Cerebellar cortex (tissue), 1 donor: ENCODE measurements around the gene TNFAIP8.

Experiments
- DNase-seq: peaks from one replicate; pipeline ENCODE4 v3.0.0-alpha.2; 2015; ENCODE audit warnings: low spot score

TNFAIP8 gene

DNA sequence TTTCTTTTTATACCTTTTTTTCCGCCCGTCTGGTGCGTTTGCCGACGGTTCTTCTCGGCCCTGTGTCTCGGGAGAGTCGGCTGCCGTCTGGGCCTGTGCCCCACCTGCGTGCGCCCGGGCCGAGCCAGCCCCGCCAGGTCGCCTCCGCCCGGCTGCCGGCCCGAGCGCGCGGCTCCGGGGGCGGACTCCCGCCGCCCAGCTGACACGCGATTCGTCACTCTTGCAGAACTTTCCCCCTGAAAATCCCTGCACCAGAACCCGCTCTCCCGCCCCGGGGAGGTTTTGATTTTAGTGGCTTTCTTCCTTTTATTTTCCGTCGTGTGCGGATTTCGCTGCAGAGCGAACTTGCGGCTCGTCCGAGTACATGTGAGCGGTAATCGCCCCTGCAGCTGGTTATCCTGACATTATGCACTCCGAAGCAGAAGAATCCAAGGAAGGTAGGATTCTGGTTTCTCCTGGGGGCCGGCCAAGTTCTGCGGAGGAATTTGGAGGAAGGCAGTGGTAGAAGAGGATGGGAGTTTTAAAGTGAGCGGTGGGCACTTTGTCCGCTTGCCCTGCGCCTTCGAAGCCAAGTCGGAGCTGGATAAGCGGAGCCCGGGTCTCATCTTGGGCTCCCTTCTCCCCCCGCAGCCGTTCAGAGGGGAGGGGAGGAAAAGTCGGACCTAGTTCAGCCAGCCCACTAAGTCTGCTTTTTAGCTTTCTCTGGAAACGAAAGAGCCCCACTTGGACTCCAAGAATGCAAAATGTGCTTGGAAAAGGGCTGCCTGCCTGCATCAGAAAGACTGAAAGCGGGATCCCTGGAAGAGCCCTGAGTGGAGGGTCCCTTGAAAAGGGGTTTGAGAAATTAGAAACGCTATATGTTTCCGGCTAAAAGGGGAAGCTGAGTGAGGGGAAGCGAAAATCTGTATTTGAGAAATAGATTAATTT, at the start of gene TNFAIP8:
Gene TNFAIP8, plus strand, starts transcription at position 335 of the 927 bp plus-strand sequence. Its CDS starts 72 bp downstream, at position 407.
- DNase-seq, result no peak

DNA sequence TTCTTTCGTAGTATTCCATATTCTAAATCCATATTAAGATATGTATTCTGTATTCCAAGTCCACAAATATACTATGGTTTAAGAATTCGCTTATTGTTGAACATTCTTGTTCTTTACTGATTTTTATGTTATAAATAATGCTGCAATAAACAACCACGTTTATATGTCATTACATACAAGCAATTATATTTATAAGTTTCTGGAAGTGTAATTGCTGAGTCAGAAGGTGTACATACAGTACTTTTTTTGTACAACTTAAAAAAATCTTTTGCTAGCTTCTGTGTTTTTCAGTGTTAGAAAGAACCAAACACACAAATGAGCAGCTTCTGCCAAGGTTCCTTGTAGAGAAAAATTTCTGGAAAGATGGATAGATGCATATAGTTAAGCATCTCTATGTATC, 48.6 kb upstream of the TNFAIP8 start:
- DNase-seq, result no peak

DNA sequence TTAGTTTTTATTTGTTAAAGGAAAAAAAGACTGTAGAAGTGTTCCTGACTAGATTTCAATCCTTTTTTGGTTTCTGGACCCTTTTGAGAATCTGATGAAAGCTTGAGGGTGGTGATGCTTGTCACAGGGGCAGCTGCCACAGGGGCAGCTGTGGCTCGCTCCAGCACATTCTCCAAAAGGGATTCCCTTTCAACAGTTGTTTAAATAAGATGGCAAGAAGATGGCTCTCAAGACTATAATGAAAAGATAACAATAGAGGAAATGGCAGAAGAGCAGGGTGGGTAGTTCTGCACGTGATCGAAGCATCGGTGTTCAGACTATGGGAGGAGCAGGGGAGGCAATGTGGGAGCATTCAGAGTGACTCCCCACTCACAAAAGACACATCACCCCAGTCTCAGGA, 46.5 kb upstream of the TNFAIP8 start:
- no peak for DNase-seq

DNA sequence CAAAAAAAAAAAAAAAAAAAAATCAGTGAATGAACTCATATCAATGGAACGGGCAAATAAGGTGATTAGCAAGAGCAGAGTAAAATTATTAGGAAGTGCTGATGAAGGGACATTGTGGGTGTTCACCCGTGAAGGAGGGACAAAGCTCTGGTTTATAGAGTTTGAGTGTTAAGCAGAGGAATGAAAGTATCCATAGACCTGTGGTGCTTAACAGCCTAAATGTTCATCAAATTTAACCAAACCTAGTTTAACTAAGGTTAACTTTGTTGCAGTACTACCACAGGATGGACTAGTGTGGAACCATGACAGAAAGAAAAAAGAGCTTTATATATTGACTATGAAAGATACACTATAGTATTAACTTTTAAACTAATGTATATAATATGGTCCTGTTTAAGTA, 44.1 kb upstream of the TNFAIP8 start:
- no peak for DNase-seq

DNA sequence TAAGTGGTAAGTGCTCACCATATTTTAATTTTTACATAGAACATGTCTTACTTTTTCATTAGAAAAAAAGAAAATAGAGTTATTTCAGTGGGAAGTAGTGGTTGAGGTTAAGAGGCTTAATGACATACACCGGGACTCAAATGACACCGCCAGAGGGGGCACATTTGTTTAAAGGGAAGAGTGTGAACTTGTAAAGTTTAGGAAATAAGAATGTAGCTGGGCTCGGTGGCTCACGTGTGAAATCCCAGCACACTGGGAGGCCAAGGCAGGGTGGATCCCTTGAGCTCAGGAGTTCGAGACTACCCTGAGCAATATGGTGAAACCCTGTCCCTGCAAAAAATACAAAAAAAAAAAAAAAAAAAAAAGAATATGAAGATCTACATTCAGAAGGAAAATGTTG, 43.4 kb upstream of the TNFAIP8 start:
- DNase-seq, result no peak

DNA sequence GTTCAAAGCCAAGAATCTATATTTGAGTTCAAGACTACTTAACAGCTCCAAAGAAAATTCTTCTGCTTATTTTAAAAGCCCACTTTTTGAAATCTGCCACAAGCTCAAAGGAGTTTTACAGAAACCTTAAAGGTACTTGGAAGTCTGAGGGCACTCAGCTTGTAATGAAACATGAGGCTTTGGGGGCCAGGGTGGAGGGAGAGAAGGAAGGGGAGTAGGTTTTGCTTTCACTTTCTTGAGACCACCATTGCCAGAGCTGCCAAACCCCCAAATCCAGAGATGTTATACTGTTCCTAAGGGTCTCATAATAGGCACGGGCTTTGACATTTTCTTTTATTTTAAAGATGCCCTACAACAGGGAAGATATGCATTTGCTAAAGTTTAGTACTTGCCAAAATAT, 42.6 kb upstream of the TNFAIP8 start:
- no peak for DNase-seq

DNA sequence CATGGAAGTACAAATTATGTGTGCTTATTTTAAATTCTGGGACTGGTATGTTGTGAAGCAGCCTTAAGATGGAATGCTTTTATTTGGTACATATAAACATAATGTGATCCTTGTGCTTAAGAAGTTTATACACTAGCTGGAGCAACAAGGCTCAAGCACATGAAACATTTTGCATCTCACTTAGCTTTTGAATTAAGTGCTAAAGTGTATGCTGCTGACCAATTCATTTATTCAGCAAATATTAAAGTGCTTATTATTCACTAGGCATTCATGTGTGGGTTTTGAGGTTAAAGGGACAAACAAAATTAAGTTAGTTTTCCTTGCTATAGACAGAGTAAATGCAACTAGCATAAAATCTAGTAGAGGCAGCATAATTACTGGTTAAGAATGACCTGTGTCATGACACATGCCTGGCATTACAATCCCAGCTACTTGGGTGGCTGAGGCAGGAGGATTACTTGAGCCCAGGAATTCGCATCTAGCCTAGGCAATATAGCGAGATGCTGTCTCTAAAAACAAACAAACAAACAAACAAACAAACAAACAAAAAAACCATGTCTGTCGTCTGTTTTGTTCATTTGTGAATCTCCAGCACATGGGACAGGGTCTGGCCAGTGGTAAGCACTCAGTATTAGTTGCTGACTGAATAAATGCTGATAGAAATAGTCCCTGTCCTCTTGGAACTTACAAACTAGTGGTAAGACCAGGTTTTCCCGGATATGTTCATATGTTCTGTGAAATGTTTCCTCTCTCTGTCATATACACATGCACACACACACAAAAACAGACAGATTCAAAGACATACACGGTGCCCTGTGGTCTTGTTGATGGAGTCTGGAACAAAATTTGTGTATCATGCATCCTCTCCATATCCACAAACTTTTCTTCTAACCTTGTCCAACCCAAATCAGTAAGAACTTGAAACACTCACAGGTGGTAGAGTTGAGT, 41.9 kb upstream of the TNFAIP8 start:
- no peak for DNase-seq

DNA sequence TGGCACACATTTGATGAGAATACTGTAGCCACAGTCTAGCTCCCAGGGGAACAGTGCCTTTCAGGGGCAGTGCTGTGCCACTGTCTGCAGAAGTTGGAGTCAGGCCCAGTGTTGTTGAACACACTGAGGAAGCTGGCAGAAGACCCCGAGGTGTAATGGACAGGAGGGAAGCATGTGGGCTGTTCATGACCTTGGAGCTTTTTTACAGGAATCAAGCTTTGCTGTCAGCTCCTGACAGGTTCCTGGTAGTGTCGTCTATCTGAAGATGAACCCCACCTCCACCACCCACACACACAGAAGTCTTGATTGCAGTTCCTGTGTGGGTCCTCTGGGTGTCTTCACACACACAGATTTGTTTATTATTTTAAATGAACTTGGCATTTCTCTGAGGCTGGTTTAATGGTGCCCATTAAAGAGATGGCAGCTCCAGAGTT, 40.3 kb upstream of the TNFAIP8 start:
- DNase-seq, result no peak

DNA sequence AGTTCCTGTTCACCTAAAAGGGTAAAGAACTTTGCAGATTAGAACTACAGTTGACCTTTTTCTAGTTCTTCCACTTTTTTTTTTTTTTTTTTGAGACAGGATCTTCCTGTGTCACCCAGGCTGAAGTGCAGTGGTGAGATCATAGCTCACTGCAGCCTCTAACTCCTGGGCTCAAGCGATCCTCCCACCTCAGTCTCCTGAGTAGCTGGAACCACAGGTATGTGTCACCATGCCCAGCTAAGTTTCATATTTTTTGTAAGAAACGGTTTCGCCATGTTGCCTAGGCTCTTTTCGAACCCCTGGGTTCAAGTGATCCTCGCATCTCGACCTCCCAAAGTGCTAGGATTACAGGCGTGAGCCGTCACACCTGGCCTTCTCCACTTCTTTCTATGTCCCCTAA, 39.7 kb upstream of the TNFAIP8 start:
- no peak for DNase-seq

DNA sequence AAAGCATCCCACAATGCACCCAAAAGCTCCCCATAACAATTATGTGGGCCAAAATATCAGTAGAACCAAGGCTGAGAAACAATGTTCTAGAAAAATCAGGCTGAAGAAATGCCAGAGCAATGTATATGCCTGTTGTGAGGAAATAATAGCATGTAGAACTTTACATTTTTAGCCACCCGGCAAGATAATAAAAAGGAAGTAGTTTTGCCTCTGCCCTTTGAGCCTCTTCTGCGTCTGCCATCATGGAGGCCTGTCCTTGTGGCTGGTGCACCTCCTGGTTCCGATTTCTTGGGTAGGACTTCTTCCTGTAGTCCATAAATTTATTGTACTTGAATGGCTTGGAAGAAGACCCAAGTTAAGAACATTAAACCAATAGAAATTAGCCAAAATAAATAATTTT, 38.9 kb upstream of the TNFAIP8 start:
- DNase-seq, result no peak

DNA sequence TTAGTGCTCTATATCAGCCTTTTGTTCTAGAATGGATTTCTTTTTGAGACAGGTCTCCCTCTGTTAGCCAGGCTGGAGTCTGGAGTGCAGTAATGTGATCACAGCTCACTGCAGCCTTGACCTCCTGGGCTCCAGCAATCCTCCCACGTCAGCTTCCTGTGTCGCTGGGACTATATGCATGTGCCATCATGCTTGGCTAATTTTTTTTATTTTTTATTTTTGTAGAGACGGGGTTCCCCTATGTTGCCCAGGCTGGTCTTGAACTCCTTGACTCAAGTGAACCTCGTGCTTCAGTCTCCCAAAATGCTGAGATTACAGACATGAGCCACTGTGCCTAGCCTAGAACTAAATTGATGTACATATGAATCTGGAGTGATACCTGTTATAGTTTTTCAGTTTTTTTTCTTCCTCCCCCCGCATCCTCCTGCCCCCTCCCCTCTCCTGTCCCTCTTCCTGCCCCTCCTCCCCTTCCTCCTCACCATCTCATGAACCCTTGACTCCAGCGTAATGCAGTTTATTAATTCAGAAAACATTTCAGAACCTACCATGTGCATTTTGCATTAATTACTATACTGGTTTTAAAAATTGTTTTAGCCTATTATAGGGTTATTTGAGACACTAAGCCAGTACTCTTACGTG, 37.4 kb upstream of the TNFAIP8 start:
- DNase-seq, result no peak

DNA sequence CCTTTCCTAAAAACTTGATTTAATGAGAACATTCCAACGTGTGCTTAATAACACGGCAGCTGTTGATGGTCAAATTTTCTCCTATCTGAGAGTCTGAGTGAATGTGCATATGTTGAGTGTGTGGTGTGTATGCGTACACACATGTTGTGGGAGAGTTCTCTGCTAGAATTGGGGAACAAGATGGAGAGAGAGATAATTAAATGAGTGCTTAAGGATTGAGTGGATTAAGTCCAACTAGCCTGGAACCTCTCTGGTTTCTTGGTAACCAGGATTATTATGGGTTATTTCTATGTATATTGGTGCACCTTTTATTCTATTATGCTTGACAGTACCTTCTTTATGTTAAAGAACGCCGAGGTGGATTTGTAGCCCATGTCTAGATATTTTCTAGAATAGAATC, 36.4 kb upstream of the TNFAIP8 start:
- DNase-seq, result no peak

DNA sequence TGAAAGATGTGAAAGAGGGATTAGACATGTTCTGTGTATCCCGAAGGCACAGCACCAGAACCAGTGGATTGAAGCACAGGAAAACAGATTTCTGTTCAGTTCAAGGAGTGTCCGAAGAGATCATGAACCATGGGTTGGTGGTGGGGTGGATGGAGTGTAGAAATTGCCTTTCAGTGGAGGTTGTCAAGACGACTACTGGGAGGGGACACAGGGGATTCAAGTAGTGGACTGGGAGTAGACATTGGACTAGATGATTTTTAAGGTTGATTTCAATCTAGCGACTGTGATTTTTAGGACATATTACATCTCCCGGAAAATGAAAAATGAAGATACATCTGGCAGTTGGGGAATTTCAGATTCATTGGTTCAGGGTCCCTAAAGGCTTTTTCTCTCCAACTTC, 35.9 kb upstream of the TNFAIP8 start:
- DNase-seq, result no peak

DNA sequence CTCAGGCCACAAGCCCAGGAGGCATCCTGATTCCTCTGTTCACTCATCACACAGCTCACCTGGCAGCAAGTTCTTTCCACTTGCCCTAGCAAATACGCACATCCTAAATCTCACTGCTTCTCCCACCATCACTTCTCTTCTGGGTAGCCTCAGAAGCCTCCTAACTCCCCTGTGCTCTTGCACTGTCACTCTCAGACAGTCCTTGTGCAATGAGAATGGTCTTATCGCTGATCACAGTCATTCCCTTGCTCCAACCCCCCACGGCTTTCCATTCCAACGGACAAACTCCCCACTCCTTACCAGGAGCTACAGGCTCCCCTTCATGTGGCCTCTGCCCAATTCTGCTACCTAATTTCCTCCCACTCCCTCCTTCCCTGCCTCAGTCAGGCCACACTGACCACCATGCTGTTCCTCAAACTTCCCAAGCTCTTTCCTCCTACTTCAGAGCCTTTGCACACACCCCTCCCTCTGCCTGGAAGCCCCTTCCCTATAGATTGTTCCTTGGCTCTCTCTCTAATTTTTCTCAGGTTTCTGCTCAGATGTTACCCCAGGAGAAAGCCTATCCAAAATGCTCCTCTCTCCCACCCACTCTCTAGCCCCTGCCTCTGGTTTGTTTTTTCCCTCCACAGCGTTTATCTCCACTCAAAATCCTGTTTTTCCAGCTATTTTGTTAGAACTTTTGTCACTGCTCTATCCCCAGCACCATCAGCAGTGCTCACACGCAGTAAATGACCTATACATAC, 34.1 kb upstream of the TNFAIP8 start:
- DNase-seq, result no peak

DNA sequence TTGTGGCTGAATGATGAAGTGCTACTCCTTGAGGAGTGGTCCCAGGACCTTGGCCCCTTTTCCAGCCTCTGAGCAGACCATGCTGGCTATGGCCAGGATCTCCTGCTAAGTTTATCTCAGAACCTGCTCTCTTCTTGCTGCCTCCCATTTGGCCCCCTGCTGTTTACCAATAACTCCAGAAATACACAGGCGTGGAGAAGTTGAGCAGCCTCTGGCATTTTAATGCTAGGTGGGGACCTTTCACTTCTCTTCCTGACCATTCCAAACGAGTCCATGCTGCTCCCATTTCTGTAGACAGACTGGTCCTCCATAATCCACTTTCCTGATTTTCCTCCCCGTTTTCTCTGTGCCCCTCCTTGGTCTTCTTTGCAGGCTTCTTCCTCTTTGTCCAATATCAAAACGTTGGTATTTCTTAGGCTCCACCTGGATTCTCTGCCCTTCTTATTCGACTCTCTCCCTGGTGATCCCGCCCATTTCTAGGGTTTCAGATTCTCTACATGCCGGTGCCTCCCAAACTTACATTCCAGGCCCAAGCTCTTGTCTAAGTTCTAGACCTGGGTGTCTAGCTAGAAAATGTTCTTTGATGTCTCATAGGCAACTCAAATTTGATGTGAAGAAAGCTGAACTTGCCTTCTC, 33.4 kb upstream of the TNFAIP8 start:
- DNase-seq, result peak; percentile 47

DNA sequence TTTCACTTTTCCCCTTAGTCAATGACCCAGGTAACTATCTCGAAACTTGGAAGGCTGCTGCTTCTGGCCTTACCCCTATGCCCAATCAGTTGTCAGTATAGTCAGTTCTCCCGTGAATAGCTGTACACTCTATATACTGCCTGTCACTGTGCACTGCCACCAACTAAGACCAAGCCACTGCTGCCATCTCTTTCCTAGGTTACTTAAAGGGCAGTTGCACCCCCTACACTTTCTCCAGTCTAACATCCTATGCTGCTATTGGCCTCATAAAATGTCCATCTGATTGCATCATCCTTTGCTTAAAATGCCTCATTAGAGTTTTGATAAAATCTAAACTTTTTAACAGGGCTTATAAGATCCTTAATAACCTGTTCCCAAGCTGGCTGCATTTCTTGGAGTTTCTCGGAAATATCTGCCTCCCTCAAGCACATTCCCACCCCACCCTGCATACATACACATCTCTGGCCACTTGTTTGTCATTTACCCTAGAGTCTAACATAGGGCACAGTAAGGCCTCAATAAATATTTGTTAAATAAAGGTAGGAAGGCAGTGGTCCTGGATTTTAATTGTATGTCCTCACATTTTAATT, 32.8 kb upstream of the TNFAIP8 start:
- peak; percentile 47 for DNase-seq

DNA sequence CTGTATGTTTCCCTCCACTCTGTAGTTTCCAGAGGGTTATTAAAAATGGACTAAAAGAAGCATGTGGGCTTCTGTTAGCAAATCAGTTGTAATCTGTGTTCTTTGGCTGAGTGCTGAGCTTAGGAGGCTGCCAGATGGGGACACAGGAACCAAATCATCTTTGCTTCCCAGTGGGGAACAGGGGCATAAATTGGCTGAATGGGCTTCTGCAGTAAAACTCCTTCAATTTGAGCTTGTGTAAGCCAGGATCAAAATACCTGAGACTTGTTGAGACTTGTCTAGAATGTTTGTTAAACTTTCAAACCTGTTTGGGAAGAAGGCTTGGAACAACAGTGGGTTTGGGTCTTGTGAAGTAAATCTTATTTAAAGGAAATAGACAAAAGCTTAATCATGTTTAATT, 32.2 kb upstream of the TNFAIP8 start:
- DNase-seq, result peak; percentile 39

DNA sequence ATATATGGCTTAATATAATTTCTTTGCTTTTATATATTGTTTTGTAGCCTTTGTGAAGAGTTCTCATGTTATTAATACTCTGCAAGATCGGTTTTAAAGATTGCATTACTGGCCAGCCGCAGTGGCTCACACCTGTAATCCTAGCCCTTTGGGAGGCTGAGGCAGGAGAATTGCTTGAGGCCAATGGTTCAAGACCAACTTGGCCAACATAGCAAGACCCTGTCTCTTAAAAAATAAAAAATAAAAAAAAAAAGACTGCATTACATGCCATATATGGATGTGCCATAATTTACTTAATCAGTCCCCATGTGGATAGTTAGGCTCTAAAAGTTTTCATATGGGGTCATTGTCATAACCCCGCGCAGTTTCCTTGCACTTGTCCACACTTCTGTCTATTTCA, 31.0 kb upstream of the TNFAIP8 start:
- no peak for DNase-seq

DNA sequence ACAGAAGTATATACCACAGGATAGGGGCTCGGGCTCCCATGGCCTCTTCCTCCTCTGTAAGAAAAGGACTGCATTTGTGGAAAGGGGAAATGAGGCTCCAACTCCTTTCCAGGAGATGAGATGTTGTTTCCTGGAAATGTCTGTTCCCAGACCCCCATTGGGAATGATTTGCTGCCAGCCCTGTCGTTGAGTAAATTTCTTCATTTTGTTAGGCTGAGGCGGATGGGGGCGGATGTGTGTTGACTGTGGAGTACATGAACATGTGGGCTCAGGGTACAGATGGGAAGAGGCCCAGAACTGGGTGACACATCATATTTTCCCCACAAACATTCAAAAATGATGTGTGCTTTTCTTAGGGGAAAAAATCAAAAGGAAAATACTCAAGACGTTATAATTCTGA, 28.8 kb upstream of the TNFAIP8 start:
- no peak for DNase-seq

DNA sequence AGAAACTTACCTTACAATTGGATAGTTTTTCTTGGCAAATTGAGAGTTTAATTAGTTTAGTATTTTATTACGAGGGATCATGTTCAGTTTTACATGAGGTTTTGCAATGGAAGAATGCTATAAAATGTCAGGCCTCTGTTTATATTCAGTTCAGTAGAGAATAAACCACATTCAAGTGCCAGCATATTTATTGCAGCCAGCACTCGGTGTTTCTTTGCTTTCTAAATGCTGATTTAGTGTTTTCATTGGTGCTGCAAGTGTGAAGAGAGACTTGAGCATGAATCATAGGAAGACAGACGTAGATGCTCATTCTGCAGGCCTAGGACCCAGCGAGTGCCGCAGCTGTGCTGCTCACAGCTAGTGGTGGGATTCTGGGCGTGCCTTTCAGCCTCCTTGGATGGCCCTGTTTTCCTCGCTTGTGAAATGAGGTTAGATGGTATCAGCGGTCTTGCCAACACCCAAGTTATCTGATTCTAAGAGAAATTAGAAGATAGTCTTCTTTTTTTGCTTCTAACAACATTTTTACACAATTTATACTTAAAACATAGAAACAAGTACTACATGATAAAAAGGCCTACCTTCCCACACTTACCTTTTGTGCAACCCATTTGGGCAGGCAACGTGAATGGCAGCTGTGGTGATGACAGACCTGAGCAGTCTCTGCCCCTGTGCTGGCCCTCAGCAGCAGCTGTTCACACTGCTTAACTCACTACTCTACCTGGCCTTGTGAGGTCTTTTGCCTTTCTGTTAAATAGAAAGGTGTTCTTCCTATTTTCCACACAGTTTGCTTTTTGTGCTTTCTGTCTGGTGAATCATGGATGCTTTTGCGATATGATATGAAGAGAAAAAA, 26.8 kb upstream of the TNFAIP8 start:
- no peak for DNase-seq
